ENCODE results near the gene ABCD3.
A peak's percentile ranks its signal among the peaks of the same experiment; 100 is the strongest.

ABCD3 gene

DNA sequence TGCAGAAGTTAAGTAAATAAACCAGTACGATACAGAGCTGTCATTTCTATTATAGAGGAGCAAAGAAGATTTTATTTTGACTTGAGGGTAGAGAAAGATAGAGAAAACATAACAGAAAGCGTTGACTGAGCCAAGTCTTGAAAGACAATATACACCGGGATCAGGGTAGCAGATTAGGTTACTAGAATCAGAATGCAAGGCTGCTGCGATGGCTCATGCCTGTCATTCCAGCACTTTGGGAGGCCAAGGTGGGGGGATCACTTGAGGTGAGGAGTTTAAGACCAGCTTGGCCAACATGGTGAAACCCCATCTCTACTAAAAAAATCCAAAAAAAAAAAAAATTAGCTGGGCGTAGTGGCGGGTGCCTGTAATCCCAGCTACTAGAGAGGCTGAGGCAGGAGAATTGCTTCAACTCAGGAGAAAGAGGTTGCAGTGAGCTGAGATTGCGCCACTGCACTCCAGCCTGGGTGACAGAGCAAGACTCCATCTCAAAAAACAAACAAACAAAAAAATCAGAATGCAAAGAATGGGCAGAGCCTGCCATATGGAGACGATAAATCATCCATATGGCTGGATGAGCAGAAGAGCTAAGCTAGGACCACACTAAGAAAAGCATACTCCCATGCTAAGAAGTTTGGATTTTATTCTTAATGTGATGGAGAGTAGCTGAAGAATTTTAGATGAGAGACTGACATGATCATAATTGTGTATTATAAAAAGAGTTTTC, 9.9 kb upstream of the ABCD3 start:
- in situ Hi-C loops (cut with HindIII; ENCODE audit: low pct_ligation_motif_present, low sequenced_read_pairs) = no loop called here
- Histone ChIP-seq H3K27me3 (replicated peaks) (no peaks in the 10 kb centered on the region), H3K27ac (no peak overlapping the region), H3K4me3 (ENCODE audit: low read depth, low read length) (no peak overlapping the region), H3K36me3 (replicated peaks) (no peaks in the 10 kb centered on the region)
- TF ChIP-seq, protein P1, sequence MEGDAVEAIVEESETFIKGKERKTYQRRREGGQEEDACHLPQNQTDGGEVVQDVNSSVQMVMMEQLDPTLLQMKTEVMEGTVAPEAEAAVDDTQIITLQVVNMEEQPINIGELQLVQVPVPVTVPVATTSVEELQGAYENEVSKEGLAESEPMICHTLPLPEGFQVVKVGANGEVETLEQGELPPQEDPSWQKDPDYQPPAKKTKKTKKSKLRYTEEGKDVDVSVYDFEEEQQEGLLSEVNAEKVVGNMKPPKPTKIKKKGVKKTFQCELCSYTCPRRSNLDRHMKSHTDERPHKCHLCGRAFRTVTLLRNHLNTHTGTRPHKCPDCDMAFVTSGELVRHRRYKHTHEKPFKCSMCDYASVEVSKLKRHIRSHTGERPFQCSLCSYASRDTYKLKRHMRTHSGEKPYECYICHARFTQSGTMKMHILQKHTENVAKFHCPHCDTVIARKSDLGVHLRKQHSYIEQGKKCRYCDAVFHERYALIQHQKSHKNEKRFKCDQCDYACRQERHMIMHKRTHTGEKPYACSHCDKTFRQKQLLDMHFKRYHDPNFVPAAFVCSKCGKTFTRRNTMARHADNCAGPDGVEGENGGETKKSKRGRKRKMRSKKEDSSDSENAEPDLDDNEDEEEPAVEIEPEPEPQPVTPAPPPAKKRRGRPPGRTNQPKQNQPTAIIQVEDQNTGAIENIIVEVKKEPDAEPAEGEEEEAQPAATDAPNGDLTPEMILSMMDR (IDR thresholded peaks at IDR 0.05; ENCODE audit: low read depth, low read length, missing control alignments) = no peak
- no peak for DNase-seq

DNA sequence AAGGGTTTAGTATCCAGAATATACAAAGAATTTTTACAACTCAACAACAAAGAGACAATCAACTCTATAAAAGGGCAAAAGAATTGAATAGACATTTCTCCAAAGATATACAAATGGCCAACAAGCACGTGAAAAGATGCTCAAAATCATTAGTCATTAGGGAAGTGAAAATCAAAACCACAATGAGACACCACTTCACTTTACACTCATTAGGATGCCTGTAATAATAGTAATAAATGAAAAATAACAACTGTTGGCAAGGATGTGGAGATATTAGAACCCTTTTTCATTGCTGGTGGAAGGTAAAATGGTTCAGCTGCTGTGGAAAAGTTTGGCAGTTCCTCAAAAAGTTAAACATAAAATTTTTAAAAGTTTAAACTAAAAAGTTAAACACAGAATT, 7.0 kb upstream of the ABCD3 start:
- Histone ChIP-seq H3K36me3 (replicated peaks) (no peaks in the 10 kb centered on the region), H3K27ac (no peak overlapping the region), H3K4me3 (ENCODE audit: low read depth, low read length) (no peak overlapping the region), H3K27me3 (replicated peaks) (no peaks in the 10 kb centered on the region)
- in situ Hi-C loops (cut with HindIII; ENCODE audit: low pct_ligation_motif_present, low sequenced_read_pairs) = no loop called here
- no peak for DNase-seq
- TF ChIP-seq, protein P1 (IDR thresholded peaks at IDR 0.05; ENCODE audit: low read depth, low read length, missing control alignments) = no peak

DNA sequence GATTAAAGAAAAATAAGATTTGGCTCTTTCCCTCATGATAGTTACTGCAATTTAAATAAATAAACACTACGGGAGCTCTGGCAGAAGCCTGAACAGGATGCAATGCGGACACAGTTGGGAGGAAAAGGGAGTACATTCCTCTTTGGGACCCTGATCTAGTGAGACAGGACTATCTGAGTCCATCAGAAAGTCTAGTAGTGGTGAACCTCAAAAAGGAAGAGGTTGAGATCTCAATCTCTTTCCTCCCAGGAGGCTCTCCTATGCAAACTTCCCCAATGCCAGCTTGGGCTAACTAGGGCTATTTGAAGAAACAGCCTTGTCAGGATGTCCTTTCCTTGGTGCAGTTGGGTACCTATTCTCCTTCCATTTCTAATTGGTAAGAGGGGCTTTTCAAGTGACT, 4.9 kb upstream of the ABCD3 start:
- no peaks in the 10 kb centered on the region for H3K36me3 ChIP-seq (replicated peaks)
- DNase-seq = no peak
- no peak overlapping the region for H3K27ac ChIP-seq
- in situ Hi-C loops (cut with HindIII; ENCODE audit: low pct_ligation_motif_present, low sequenced_read_pairs) = no loop called here
- H3K4me3 ChIP-seq (ENCODE audit: low read depth, low read length) = no peak overlapping the region
- no peaks in the 10 kb centered on the region for H3K27me3 ChIP-seq (replicated peaks)
- TF ChIP-seq, protein P1 (IDR thresholded peaks at IDR 0.05; ENCODE audit: low read depth, low read length, missing control alignments) = no peak

DNA sequence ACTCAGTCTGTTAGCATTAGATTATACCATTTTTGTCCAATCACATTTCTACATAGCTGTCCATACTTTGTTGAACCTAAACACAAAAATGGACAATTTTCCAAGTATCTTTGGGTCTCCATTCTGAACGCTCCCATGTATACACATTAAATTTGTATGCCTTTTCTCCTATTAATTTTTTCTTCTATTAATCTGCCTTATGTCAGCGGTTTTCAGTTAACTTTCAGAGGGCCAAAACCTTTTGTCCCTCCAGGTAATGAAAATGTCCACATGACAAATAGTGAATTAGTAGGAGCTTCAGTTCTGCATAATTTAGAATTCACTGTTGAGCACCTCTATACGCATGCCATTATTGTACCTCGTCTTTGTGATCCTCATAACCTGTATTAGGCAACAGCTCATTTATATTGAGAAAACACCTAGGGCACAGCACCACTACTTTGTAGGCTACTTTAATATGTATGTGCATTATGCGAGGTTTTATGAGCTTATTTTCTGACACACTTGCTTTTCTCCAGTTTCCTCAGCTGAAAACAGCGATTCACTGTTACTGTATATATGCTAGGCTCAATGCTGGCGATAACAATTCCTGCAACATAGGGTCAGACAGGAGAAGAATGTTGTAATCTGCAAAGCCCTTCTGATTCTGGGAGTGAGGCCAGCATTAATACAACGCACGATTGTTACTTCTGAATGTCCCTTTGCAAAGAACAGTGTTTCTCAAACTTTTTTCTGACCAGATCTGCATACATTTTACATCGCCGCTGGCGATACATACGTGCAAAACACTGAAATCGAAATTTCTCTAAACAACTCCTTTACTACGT, 1.1 kb upstream of the ABCD3 start:
- H3K4me3 ChIP-seq (ENCODE audit: low read depth, low read length) = peak overlapping the region; percentile 66
- no peaks in the 10 kb centered on the region for H3K27me3 ChIP-seq (replicated peaks)
- TF ChIP-seq, protein P1 (IDR thresholded peaks at IDR 0.05; ENCODE audit: low read depth, low read length, missing control alignments) = no peak
- H3K36me3 ChIP-seq (replicated peaks) = no peaks in the 10 kb centered on the region
- peak overlapping the region; percentile 80 for H3K27ac ChIP-seq
- DNase-seq = peak; percentile 68
- in situ Hi-C loops (cut with HindIII; ENCODE audit: low pct_ligation_motif_present, low sequenced_read_pairs) = no loop called here

GRCh38 chr1:94417728-94417977, 536 bp upstream of the ABCD3 start:
- DNase-seq = no peak
- TF ChIP-seq, protein P1 (IDR thresholded peaks at IDR 0.05; ENCODE audit: low read depth, low read length, missing control alignments) = no peak
- H3K4me3 ChIP-seq (ENCODE audit: low read depth, low read length) = peak overlapping the region; percentile 66
- in situ Hi-C loops (cut with HindIII; ENCODE audit: low pct_ligation_motif_present, low sequenced_read_pairs) = no loop called here
- H3K27me3 ChIP-seq (replicated peaks) = no peaks in the 10 kb centered on the region
- H3K36me3 ChIP-seq (replicated peaks) = no peaks in the 10 kb centered on the region
- peak overlapping the region; percentile 80 for H3K27ac ChIP-seq

Measured in brain microvascular endothelial cell (primary cell).